ENCODE measurements around the gene ABHD17C.

The ABHD17C gene

DNA sequence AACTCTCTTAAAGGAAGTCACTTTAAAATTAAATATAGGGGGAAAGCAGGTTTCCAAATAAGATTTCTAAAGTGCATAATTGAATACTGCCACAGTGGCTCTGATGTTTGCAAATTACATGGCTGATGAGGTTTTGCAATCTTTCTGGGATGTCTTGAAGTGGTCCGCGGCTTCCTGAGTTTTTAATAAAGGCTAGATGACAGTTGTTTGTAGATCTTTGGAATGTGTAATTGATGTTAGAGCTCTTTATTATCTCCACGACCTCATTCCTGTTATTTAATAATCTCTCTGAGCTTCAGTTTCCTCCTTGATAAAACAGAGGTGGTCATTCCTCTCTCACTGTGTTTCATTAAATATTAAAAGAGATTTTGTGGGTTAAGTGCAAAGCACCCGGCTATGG lies 57.1 kb downstream of the ABHD17C start:
- TF ChIP-seq SPI1 (IDR thresholded peaks at IDR 0.05; ENCODE audit: borderline replicate concordance, low read depth) (no peak), GABPA (IDR thresholded peaks at IDR 0.05; ENCODE audit: low read depth) (no peak), POLR2AphosphoS5 (IDR thresholded peaks at IDR 0.05; ENCODE audit: low read depth) (no peak)
- TF ChIP-seq, protein P1, sequence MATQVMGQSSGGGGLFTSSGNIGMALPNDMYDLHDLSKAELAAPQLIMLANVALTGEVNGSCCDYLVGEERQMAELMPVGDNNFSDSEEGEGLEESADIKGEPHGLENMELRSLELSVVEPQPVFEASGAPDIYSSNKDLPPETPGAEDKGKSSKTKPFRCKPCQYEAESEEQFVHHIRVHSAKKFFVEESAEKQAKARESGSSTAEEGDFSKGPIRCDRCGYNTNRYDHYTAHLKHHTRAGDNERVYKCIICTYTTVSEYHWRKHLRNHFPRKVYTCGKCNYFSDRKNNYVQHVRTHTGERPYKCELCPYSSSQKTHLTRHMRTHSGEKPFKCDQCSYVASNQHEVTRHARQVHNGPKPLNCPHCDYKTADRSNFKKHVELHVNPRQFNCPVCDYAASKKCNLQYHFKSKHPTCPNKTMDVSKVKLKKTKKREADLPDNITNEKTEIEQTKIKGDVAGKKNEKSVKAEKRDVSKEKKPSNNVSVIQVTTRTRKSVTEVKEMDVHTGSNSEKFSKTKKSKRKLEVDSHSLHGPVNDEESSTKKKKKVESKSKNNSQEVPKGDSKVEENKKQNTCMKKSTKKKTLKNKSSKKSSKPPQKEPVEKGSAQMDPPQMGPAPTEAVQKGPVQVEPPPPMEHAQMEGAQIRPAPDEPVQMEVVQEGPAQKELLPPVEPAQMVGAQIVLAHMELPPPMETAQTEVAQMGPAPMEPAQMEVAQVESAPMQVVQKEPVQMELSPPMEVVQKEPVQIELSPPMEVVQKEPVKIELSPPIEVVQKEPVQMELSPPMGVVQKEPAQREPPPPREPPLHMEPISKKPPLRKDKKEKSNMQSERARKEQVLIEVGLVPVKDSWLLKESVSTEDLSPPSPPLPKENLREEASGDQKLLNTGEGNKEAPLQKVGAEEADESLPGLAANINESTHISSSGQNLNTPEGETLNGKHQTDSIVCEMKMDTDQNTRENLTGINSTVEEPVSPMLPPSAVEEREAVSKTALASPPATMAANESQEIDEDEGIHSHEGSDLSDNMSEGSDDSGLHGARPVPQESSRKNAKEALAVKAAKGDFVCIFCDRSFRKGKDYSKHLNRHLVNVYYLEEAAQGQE (IDR thresholded peaks at IDR 0.05; ENCODE audit: insufficient replicate concordance, low read depth): no peak
- TF ChIP-seq, protein P2, sequence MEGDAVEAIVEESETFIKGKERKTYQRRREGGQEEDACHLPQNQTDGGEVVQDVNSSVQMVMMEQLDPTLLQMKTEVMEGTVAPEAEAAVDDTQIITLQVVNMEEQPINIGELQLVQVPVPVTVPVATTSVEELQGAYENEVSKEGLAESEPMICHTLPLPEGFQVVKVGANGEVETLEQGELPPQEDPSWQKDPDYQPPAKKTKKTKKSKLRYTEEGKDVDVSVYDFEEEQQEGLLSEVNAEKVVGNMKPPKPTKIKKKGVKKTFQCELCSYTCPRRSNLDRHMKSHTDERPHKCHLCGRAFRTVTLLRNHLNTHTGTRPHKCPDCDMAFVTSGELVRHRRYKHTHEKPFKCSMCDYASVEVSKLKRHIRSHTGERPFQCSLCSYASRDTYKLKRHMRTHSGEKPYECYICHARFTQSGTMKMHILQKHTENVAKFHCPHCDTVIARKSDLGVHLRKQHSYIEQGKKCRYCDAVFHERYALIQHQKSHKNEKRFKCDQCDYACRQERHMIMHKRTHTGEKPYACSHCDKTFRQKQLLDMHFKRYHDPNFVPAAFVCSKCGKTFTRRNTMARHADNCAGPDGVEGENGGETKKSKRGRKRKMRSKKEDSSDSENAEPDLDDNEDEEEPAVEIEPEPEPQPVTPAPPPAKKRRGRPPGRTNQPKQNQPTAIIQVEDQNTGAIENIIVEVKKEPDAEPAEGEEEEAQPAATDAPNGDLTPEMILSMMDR (IDR thresholded peaks at IDR 0.05; ENCODE audit: insufficient read depth, low read length): no peak
- Histone ChIP-seq H3K27ac (replicated peaks) (no peak overlapping the region), H3K27me3 (ENCODE audit: insufficient read depth, poor library complexity, severe bottlenecking) (no peaks in the 10 kb centered on the region), H3K4me3 (replicated peaks; ENCODE audit: insufficient read depth, low read length) (no peak overlapping the region)
- DNase-seq (ENCODE audit: low read depth in 1 of 2, low spot score in 1 of 2): no peak

DNA sequence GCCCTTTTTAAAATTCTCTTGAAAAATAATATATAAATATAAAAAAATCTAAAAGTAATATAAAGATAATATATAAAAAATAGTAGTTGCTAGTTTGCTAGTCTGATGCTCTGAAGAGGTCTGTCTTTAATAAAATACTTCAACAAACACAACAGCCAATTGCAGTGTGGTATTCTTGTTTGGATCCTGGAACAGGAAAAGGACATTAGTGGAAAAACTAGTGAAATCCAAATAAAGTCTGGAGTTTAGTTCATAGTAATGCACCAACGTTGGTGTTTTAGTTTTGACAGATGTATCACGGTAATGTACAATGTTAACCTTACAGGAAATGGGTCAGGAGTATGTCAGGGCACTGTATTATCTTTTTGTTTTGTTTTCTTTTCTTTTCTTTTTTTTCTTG lies 58.1 kb downstream of the ABHD17C start:
- TF ChIP-seq POLR2AphosphoS5 (IDR thresholded peaks at IDR 0.05; ENCODE audit: low read depth): no peak

DNA sequence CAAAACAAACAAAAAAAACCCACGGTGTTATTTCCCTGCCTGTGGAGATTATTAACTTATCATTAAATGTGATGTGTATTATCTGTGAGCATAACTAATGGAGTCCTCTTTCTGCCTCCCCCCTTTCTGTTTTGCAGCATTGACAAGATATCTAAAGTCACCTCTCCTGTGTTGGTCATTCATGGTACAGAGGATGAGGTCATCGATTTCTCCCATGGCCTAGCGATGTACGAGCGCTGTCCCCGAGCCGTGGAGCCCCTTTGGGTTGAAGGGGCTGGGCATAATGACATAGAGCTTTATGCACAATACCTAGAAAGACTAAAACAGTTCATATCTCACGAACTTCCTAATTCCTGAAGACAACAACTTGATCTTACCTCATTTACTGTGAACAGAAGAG lies 58.9 kb downstream of the ABHD17C start:
- Histone ChIP-seq H3K27me3 (ENCODE audit: insufficient read depth, poor library complexity, severe bottlenecking) (no peaks in the 10 kb centered on the region), H3K4me3 (replicated peaks; ENCODE audit: insufficient read depth, low read length) (no peak overlapping the region), H3K27ac (replicated peaks) (no peak overlapping the region)
- TF ChIP-seq SPI1 (IDR thresholded peaks at IDR 0.05; ENCODE audit: borderline replicate concordance, low read depth): no peak
- DNase-seq (ENCODE audit: low read depth in 1 of 2, low spot score in 1 of 2): no peak

More for the DNA sequence above, 58.1 kb downstream of the ABHD17C start:
- Histone ChIP-seq H3K27ac (replicated peaks) (no peak overlapping the region), H3K27me3 (ENCODE audit: insufficient read depth, poor library complexity, severe bottlenecking) (no peaks in the 10 kb centered on the region), H3K4me3 (replicated peaks; ENCODE audit: insufficient read depth, low read length) (no peak overlapping the region)
- DNase-seq (ENCODE audit: low read depth in 1 of 2, low spot score in 1 of 2): no peak

DNA sequence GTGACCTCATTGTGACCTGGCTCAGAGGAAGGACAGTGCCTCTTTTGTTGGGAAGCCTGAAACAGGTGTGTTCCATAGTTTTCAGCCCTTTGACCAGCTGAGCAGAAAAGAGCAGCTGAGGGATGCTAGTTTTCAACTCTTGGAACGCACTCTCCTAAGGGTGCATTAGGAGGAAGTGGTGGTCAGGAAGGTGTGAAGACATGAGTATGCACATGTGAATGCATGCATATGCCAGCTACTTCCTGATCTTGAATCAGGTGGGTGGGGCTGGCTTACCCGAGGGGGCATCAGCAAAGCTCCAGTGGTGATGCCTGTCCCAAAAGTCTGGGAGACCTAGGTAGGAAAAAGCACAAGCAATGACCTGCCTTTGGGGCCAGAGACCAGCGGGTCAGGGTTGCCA lies 60.8 kb downstream of the ABHD17C start:
- no peak for DNase-seq (ENCODE audit: low read depth in 1 of 2, low spot score in 1 of 2)
- no peaks in the 10 kb centered on the region for H3K27me3 ChIP-seq (ENCODE audit: insufficient read depth, poor library complexity, severe bottlenecking)
- H3K4me3 ChIP-seq (replicated peaks; ENCODE audit: insufficient read depth, low read length): no peak overlapping the region
- TF ChIP-seq, protein P1 (IDR thresholded peaks at IDR 0.05; ENCODE audit: insufficient replicate concordance, low read depth): no peak
- TF ChIP-seq SPI1 (IDR thresholded peaks at IDR 0.05; ENCODE audit: borderline replicate concordance, low read depth): 0 out of 2 replicates have a peak, but pooled peaks have one; percentile 19
- no peak overlapping the region for H3K27ac ChIP-seq (replicated peaks)

DNA sequence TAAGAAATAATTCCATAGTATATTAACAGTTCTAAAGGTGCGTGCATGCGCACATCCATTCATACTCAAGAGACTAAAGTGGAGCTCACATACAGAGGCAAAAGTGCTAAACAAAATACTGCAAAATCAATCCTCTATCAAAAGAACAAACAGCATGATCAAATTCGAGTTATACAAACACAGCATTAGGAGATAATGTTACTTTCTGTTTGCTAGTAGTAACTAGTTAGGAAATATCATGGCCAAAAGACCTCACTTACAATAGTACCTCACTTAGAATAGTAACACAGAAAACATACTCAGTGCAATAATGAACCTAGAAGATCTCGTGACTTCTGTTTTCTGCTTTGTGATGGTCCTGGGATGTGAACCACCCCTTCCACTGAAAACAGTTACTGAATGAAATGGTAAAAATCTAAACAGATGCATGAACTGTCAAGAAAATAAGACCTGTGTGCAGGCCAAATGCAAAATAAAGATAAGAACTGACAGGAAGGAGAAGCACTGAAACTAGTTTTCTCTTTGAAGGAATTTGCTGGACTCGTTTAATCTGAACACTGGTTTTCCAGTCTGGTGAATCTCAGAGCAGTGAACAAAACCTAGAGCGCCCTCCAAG lies 63.1 kb downstream of the ABHD17C start:
- H3K27me3 ChIP-seq (ENCODE audit: insufficient read depth, poor library complexity, severe bottlenecking): no peaks in the 10 kb centered on the region
- no peak for DNase-seq (ENCODE audit: low read depth in 1 of 2, low spot score in 1 of 2)
- TF ChIP-seq, protein P1 (IDR thresholded peaks at IDR 0.05; ENCODE audit: insufficient replicate concordance, low read depth): no peak
- TF ChIP-seq SPI1 (IDR thresholded peaks at IDR 0.05; ENCODE audit: borderline replicate concordance, low read depth) (no peak), GABPA (IDR thresholded peaks at IDR 0.05; ENCODE audit: low read depth) (no peak), POLR2AphosphoS5 (IDR thresholded peaks at IDR 0.05; ENCODE audit: low read depth) (no peak)
- TF ChIP-seq, protein P2 (IDR thresholded peaks at IDR 0.05; ENCODE audit: insufficient read depth, low read length): no peak

More for the DNA sequence above, 63.1 kb downstream of the ABHD17C start:
- H3K27ac ChIP-seq (replicated peaks): no peak overlapping the region
- no peak overlapping the region for H3K4me3 ChIP-seq (replicated peaks; ENCODE audit: insufficient read depth, low read length)
